HUES48 (cell line): ENCODE measurements around the gene GPN3.
A peak's percentile ranks its signal among the peaks of the same experiment; 100 is the strongest.

Experiments
- H3K27ac ChIP-seq: one replicate; pipeline ENCODE4 v1.7.0; 2013; ENCODE audit warnings: low read depth, low read length, inconsistent platforms
- H3K27me3 ChIP-seq: 2 replicates; pipeline ENCODE4 v1.6.1; 2013; ENCODE audit warnings: mild to moderate bottlenecking, low read length; ENCODE audit not compliant: control insufficient read depth, insufficient read depth
- H3K36me3 ChIP-seq: 2 replicates; pipeline ENCODE4 v1.6.1; 2013; ENCODE audit warnings: low read length; ENCODE audit not compliant: control insufficient read depth, insufficient read depth
- H3K4me1 ChIP-seq: 2 replicates; pipeline ENCODE4 v1.6.1; 2013; ENCODE audit warnings: mild to moderate bottlenecking, low read length; ENCODE audit not compliant: control insufficient read depth, insufficient read depth
- H3K4me3 ChIP-seq: 2 replicates; pipeline ENCODE4 v1.5.1; 2013; ENCODE audit warnings: mild to moderate bottlenecking, low read depth, low read length
- H3K9ac ChIP-seq: 2 replicates; pipeline ENCODE4 v1.6.1; 2013; ENCODE audit warnings: mild to moderate bottlenecking, low read depth, low read length, moderate library complexity
- H3K9me3 ChIP-seq: 2 replicates; pipeline ENCODE4 v1.6.1; 2013; ENCODE audit warnings: low read length; ENCODE audit not compliant: control insufficient read depth, insufficient read depth

The GPN3 gene

GRCh38 chr12:110403976-110404682 is 63.9 kb downstream of the GPN3 start:
- Histone ChIP-seq H3K27me3 (no peaks in the 10 kb centered on the region), H3K36me3 (peaks cover 20% of the 10 kb centered on the region), H3K9me3 (no peaks in the 10 kb centered on the region), H3K9ac (peak overlapping the region; percentile 98), H3K4me3 (peak overlapping the region; percentile 81), H3K4me1 (peaks cover 6% of the 10 kb centered on the region), H3K27ac (peak overlapping the region; percentile 98)

- no peaks in the 10 kb centered on the region for H3K27me3 ChIP-seq
- H3K9me3 ChIP-seq: no peaks in the 10 kb centered on the region
- H3K4me1 ChIP-seq: peaks cover 6% of the 10 kb centered on the region
- peaks cover 26% of the 10 kb centered on the region for H3K36me3 ChIP-seq
- peak within 1 kb of the TSS; percentile 81 for H3K4me3 ChIP-seq
- peak within 1 kb of the TSS; percentile 98 for H3K27ac ChIP-seq
- peak within 1 kb of the TSS; percentile 98 for H3K9ac ChIP-seq
Measured at GRCh38 chr12:110403146-110403975, 64.7 kb downstream of the GPN3 start, which contains the start of gene ANAPC7. ANAPC7 (minus strand) TSS chr12:110403708; CDS start chr12:110403627, 81 bp downstream.
